Measurements from ENCODE around the gene AFF1. TPM values are rescaled to one million over a fixed set of nuclear protein-coding genes. Genes with fewer than 3 reads are reported as not detected.

The AFF1 gene, protein sequence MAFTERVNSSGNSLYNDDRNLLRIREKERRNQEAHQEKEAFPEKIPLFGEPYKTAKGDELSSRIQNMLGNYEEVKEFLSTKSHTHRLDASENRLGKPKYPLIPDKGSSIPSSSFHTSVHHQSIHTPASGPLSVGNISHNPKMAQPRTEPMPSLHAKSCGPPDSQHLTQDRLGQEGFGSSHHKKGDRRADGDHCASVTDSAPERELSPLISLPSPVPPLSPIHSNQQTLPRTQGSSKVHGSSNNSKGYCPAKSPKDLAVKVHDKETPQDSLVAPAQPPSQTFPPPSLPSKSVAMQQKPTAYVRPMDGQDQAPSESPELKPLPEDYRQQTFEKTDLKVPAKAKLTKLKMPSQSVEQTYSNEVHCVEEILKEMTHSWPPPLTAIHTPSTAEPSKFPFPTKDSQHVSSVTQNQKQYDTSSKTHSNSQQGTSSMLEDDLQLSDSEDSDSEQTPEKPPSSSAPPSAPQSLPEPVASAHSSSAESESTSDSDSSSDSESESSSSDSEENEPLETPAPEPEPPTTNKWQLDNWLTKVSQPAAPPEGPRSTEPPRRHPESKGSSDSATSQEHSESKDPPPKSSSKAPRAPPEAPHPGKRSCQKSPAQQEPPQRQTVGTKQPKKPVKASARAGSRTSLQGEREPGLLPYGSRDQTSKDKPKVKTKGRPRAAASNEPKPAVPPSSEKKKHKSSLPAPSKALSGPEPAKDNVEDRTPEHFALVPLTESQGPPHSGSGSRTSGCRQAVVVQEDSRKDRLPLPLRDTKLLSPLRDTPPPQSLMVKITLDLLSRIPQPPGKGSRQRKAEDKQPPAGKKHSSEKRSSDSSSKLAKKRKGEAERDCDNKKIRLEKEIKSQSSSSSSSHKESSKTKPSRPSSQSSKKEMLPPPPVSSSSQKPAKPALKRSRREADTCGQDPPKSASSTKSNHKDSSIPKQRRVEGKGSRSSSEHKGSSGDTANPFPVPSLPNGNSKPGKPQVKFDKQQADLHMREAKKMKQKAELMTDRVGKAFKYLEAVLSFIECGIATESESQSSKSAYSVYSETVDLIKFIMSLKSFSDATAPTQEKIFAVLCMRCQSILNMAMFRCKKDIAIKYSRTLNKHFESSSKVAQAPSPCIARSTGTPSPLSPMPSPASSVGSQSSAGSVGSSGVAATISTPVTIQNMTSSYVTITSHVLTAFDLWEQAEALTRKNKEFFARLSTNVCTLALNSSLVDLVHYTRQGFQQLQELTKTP
- total RNA-seq (2014; rRNA removed; shearing (Covaris generic)) (28.7 and 29.9 TPM in 2 replicates), total RNA-seq (2022) (69.7 and 81.4 TPM in 2 replicates), Bru-seq, nascent RNA (percentile 91 among the genes with signal in this experiment), BruChase-seq, experiment 1, labeled RNA remaining after a 6-hour chase (percentile 90 among the genes with signal in this experiment), BruChase-seq, experiment 2, labeled RNA remaining after a 2-hour chase (percentile 85 among the genes with signal in this experiment)
- long read RNA-seq, partial matches to known transcripts = 2 of 23 reads
- long read RNA-seq, other reads (novel, unspliced or antisense) = 20 of 23 reads

DNA sequence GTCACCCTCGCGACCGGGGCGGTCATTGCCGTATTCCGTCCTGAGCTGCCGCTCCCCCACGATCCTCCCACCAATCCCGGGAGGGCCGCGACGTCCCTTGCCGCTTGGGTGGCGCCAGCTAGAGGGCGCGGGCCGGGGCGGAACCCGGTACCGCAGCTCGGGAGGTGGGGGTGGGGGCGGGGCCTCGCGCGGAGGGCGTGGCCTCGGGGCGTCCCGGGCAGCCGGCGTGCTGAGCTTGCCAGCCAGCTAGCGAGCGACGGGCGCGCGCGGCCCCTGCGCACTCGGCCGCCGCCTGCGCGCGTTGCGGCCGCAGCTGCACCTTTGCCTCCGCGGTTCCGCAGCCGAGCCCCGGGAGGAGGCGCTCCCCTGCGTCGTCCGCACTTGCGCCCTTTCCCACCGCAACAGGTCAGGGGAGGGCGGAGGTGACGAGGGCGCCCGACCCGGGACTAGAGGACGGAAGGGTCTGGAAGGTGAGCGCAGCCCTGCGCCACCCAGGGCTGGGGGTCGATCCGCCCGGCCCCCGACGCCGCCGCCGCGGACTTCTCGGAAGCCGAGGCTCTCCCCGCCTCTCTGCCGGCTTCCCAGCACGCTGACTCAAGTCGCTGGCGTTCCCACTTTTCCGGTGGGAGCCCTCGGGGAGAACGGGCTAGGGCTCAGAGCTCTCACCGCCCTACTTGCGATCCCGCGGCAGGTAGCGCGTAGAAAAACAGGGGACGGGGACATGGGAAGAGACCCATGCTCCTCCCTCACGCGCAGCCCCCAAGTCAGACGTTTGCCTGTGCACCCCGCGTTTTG is at the start of gene AFF1:
AFF1 (plus strand) TSS at position 241 of the 795 bp plus-strand sequence. CDS start 13,523 bp downstream, outside the sequence.
- peak within 1 kb of the TSS; percentile 92 for H3K4me3 ChIP-seq (ENCODE audit: low read depth, low read length, poor library complexity, severe bottlenecking)

DNA sequence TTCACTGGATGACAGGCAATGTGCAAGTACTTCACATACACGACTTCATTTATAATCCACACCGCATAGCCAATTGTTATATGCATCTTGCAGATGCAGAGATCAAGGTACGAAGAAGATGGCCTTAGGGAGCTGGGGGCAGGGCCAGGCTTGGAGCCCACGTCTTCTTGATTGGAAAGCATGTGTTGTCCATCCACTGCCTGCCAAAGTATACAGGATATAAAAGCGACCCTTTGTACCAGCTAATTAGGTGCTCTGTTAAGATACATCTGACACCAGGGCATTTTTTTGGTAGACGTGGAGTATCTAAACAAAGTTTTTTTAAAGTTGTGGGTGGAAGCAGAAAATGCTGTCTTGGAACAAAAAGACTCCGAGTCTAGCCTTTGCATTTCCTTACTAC is 44.0 kb upstream of the AFF1 start:
- Histone ChIP-seq H3K27ac (ENCODE audit: low read depth, low read length, poor library complexity, severe bottlenecking) (no peak overlapping the region), H3K9me3 (ENCODE audit: low read length) (no peaks in the 10 kb centered on the region), H3K4me1 (ENCODE audit: insufficient read depth, low read length, poor library complexity, severe bottlenecking) (no peaks in the 10 kb centered on the region), H3K4me2 (ENCODE audit: low read length) (no peak overlapping the region), H2AFZ (ENCODE audit: low read length) (no peak overlapping the region), H3K9me2 (ENCODE audit: insufficient read depth, low read length) (no peaks in the 10 kb centered on the region), H4K20me1 (ENCODE audit: insufficient read depth, low read length) (no peaks in the 10 kb centered on the region), H3K4me3 (ENCODE audit: low read depth, low read length, poor library complexity, severe bottlenecking) (no peak overlapping the region), H3K79me2 (ENCODE audit: insufficient read depth, low read depth, low read length) (no peaks in the 10 kb centered on the region), H3K36me3 (ENCODE audit: insufficient read depth, low read length) (no peaks in the 10 kb centered on the region)
- TF ChIP-seq, protein P1, sequence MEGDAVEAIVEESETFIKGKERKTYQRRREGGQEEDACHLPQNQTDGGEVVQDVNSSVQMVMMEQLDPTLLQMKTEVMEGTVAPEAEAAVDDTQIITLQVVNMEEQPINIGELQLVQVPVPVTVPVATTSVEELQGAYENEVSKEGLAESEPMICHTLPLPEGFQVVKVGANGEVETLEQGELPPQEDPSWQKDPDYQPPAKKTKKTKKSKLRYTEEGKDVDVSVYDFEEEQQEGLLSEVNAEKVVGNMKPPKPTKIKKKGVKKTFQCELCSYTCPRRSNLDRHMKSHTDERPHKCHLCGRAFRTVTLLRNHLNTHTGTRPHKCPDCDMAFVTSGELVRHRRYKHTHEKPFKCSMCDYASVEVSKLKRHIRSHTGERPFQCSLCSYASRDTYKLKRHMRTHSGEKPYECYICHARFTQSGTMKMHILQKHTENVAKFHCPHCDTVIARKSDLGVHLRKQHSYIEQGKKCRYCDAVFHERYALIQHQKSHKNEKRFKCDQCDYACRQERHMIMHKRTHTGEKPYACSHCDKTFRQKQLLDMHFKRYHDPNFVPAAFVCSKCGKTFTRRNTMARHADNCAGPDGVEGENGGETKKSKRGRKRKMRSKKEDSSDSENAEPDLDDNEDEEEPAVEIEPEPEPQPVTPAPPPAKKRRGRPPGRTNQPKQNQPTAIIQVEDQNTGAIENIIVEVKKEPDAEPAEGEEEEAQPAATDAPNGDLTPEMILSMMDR (conservative IDR thresholded peaks at IDR 0.05; ENCODE audit: low read length) = no peak
- no peak for TF ChIP-seq EZH2phosphoT487 (IDR thresholded peaks at IDR 0.05; ENCODE audit: borderline replicate concordance, low read depth, low read length)
- POLR2A ChIA-PET = no interaction called here
- intact Hi-C loops (cut with micrococcal nuclease; ENCODE audit: unreplicated experiment) = no loop called here
- CTCF ChIA-PET (ENCODE audit: unreplicated experiment) = no interaction called here
- BruUV-seq (replicated peaks) = no TSS peak
- no peak for DNase-seq (ENCODE audit: low spot score)

More for the DNA sequence above, at the start of gene AFF1:
- Histone ChIP-seq H3K9me3 (ENCODE audit: low read length) (no peaks in the 10 kb centered on the region), H3K4me1 (ENCODE audit: insufficient read depth, low read length, poor library complexity, severe bottlenecking) (peaks cover 47% of the 10 kb centered on the region), H2AFZ (ENCODE audit: low read length) (peak within 1 kb of the TSS; percentile 84; the same call in 1 of the 2 replicates), H4K20me1 (ENCODE audit: insufficient read depth, low read length) (peaks cover 9% of the 10 kb centered on the region), H3K4me2 (ENCODE audit: low read length) (peak within 1 kb of the TSS; percentile 93), H3K79me2 (ENCODE audit: insufficient read depth, low read depth, low read length) (peaks cover 46% of the 10 kb centered on the region), H3K9me2 (ENCODE audit: insufficient read depth, low read length) (no peaks in the 10 kb centered on the region), H3K36me3 (ENCODE audit: insufficient read depth, low read length) (peaks cover 8% of the 10 kb centered on the region), H3K27ac (ENCODE audit: low read depth, low read length, poor library complexity, severe bottlenecking) (peak within 1 kb of the TSS; percentile 85)
- no TSS peak for BruUV-seq (replicated peaks)
- ChIA-PET POLR2A (interaction anchor here (0.6 to 7.5 kb wide), 13 partner anchors 10 to 1254 kb away, joined by 3 to 125 read pairs (median 10); no protein-coding TSS in a partner anchor), CTCF (ENCODE audit: unreplicated experiment) (interaction anchor here (0.6 to 2.2 kb wide), 8 partner anchors 11 to 1341 kb away, joined by 3 to 7 read pairs (median 3); no protein-coding TSS in a partner anchor)
- intact Hi-C loops (cut with micrococcal nuclease; ENCODE audit: unreplicated experiment) = loop anchor here (1.0 to 5.0 kb wide), 4 partner anchors 26 to 286 kb away; partner anchors contain the start of gene KLHL8
- no peak for TF ChIP-seq EZH2phosphoT487 (IDR thresholded peaks at IDR 0.05; ENCODE audit: borderline replicate concordance, low read depth, low read length)
- TF ChIP-seq, protein P1 (conservative IDR thresholded peaks at IDR 0.05; ENCODE audit: low read length) = peak; percentile 58
- peak; percentile 91 for DNase-seq (ENCODE audit: low spot score)
